Measurements from ENCODE around the gene CATSPER4.
"Not testable (repeated sequence)": the region's sequence is repeated elsewhere in the genome, so short reads cannot be mapped to it uniquely, and the experiment has no call there.

The CATSPER4 gene

GRCh38 chr1:26195805-26196204, 5.4 kb downstream of the CATSPER4 start:
- DNase-seq (ENCODE audit: low read depth): no peak

GRCh38 chr1:26197301-26197700, 6.9 kb downstream of the CATSPER4 start:
- no peak for DNase-seq (ENCODE audit: low read depth)

GRCh38 chr1:26197813-26198212, 7.4 kb downstream of the CATSPER4 start:
- DNase-seq (ENCODE audit: low read depth): no peak

- no peak for DNase-seq (ENCODE audit: low read depth)
Measured at GRCh38 chr1:26200413-26200812, 10.0 kb downstream of the CATSPER4 start.

GRCh38 chr1:26203642-26204318, 13.4 kb downstream of the CATSPER4 start:
- no peak for DNase-seq (ENCODE audit: low read depth)

- DNase-seq (ENCODE audit: low read depth): no peak
Measured at GRCh38 chr1:26210147-26210870, 19.9 kb downstream of the CATSPER4 start.

- DNase-seq (ENCODE audit: low read depth): no peak
Measured at GRCh38 chr1:26212726-26213125, 22.3 kb downstream of the CATSPER4 start.

GRCh38 chr1:26213335-26213905, 23.0 kb downstream of the CATSPER4 start:
- no peak for DNase-seq (ENCODE audit: low read depth)

- no peak for DNase-seq (ENCODE audit: low read depth)
Measured at GRCh38 chr1:26215246-26215645, 24.8 kb downstream of the CATSPER4 start.

GRCh38 chr1:26218906-26219494, 28.6 kb downstream of the CATSPER4 start:
- no peak for DNase-seq (ENCODE audit: low read depth)

- DNase-seq (ENCODE audit: low read depth): no peak
Measured at GRCh38 chr1:26220199-26220912, 30.0 kb downstream of the CATSPER4 start.

GRCh38 chr1:26221094-26221493, 30.7 kb downstream of the CATSPER4 start:
- DNase-seq (ENCODE audit: low read depth): no peak

- no peak for DNase-seq (ENCODE audit: low read depth)
Measured at GRCh38 chr1:26224606-26225005, 34.2 kb downstream of the CATSPER4 start.

- DNase-seq (ENCODE audit: low read depth): peak; percentile 21
Measured at GRCh38 chr1:26225033-26225831, 34.8 kb downstream of the CATSPER4 start.

- not testable (repeated sequence) for DNase-seq (ENCODE audit: low read depth)
Measured at GRCh38 chr1:26230682-26231081, 40.3 kb downstream of the CATSPER4 start.

GRCh38 chr1:26233903-26234643, 43.7 kb downstream of the CATSPER4 start, which contains the start of gene CEP85:
Gene CEP85, plus strand, starts transcription at chr1:26234200. Its CDS starts 5,584 bp downstream, at chr1:26239784.
- peak; percentile 96 for DNase-seq (ENCODE audit: low read depth)

- no peak for DNase-seq (ENCODE audit: low read depth)
Measured at GRCh38 chr1:26234644-26235370, 44.4 kb downstream of the CATSPER4 start.

- DNase-seq (ENCODE audit: low read depth): no peak
Measured at GRCh38 chr1:26237230-26237966, 47.0 kb downstream of the CATSPER4 start.

GRCh38 chr1:26239936-26240335, 49.5 kb downstream of the CATSPER4 start:
- DNase-seq (ENCODE audit: low read depth): no peak

Data from stimulated activated CD8-positive, alpha-beta memory T cell treated with anti-CD3 and anti-CD28 coated beads, Interleukin-12 subunit alpha, Interleukin-12 subunit beta, amount 100 ng/mL, for 4 hours (primary cell).